H9 (cell line): ENCODE data around the gene GCNT2. TPM values are rescaled to one million over a fixed set of nuclear protein-coding genes. Genes with fewer than 3 reads are reported as not detected.

Experiments used
- DNase-seq: peaks from one replicate; pipeline ENCODE4 v3.0.0-alpha.2; 2017
- H2AFZ ChIP-seq: one replicate; pipeline ENCODE4 v1.6.1; 2013; ENCODE audit warnings: mild to moderate bottlenecking, low read length, control low read depth, moderate library complexity
- H2AK5ac ChIP-seq: 2 replicates; pipeline ENCODE4 v1.6.1; 2013; ENCODE audit warnings: low read length, control low read depth, mixed read lengths; ENCODE audit not compliant: insufficient read length
- H2BK120ac ChIP-seq: one replicate; pipeline ENCODE4 v1.6.1; 2013; ENCODE audit warnings: low read depth, mild to moderate bottlenecking, low read length, control low read depth, inconsistent platforms; ENCODE audit not compliant: poor library complexity, severe bottlenecking
- H2BK12ac ChIP-seq: 2 replicates; pipeline ENCODE4 v1.6.1; 2013; ENCODE audit warnings: low read length, control low read depth, mixed read lengths, low read depth; ENCODE audit not compliant: insufficient read length
- H2BK15ac ChIP-seq: 2 replicates; pipeline ENCODE4 v1.6.1; 2013; ENCODE audit warnings: low read depth, low read length, control low read depth
- H2BK20ac ChIP-seq: one replicate; pipeline ENCODE4 v1.6.1; 2013; ENCODE audit warnings: low read depth, mild to moderate bottlenecking, low read length, control low read depth, inconsistent platforms; ENCODE audit not compliant: poor library complexity, severe bottlenecking
- H2BK5ac ChIP-seq: 2 replicates; pipeline ENCODE4 v1.6.1; 2013; ENCODE audit warnings: low read length, control low read depth, mixed read lengths; ENCODE audit not compliant: insufficient read length
- H3K14ac ChIP-seq: 2 replicates; pipeline ENCODE4 v1.6.1; 2013; ENCODE audit warnings: low read length, control low read depth; ENCODE audit not compliant: insufficient read depth
- H3K18ac ChIP-seq: 2 replicates; pipeline ENCODE4 v1.6.1; 2013; ENCODE audit warnings: low read depth, mild to moderate bottlenecking, mixed read lengths, low read length, control low read depth; ENCODE audit not compliant: insufficient read length
- H3K23ac ChIP-seq: 2 replicates; pipeline ENCODE4 v1.6.1; 2013; ENCODE audit warnings: low read length, control low read depth, mixed read lengths, low read depth; ENCODE audit not compliant: insufficient read length
- H3K23me2 ChIP-seq: 2 replicates; pipeline ENCODE4 v1.6.1; 2013; ENCODE audit warnings: low read depth, mild to moderate bottlenecking, mixed read lengths, low read length, control low read depth; ENCODE audit not compliant: insufficient read length, poor library complexity, severe bottlenecking
- H3K27ac ChIP-seq: 2 replicates; pipeline ENCODE4 v1.5.1; 2013; ENCODE audit warnings: low read length, control low read depth, mixed read lengths, low read depth; ENCODE audit not compliant: insufficient read length
- H3K27me3 ChIP-seq: 2 replicates; pipeline ENCODE4 v1.6.1; 2013; ENCODE audit warnings: low read length, control low read depth, inconsistent platforms; ENCODE audit not compliant: insufficient read depth
- H3K4ac ChIP-seq: 2 replicates; pipeline ENCODE4 v1.6.1; 2013; ENCODE audit warnings: low read depth, mild to moderate bottlenecking, control low read depth, inconsistent platforms, low read length, moderate library complexity
- H3K4me1 ChIP-seq: 2 replicates; pipeline ENCODE4 v1.6.1; 2013; ENCODE audit warnings: low read length, control low read depth, inconsistent platforms; ENCODE audit not compliant: insufficient read depth
- H3K4me2 ChIP-seq: 2 replicates; pipeline ENCODE4 v1.6.1; 2013; ENCODE audit warnings: low read length, control low read depth, mixed read lengths; ENCODE audit not compliant: insufficient read length, insufficient read depth
- H3K56ac ChIP-seq: 2 replicates; pipeline ENCODE4 v1.6.1; 2013; ENCODE audit warnings: low read depth, mild to moderate bottlenecking, mixed read lengths, low read length, control low read depth; ENCODE audit not compliant: insufficient read length
- H3K79me1 ChIP-seq: 2 replicates; pipeline ENCODE4 v1.6.1; 2013; ENCODE audit warnings: low read depth, mild to moderate bottlenecking, moderate library complexity, low read length, control low read depth, inconsistent platforms; ENCODE audit not compliant: insufficient read depth, poor library complexity, severe bottlenecking
- H3K79me2 ChIP-seq: 2 replicates; pipeline ENCODE4 v1.6.1; 2013; ENCODE audit warnings: low read length, control low read depth, inconsistent platforms; ENCODE audit not compliant: insufficient read depth
- H3K9ac ChIP-seq: 2 replicates; pipeline ENCODE4 v1.6.1; 2013; ENCODE audit warnings: low read length, control low read depth, mixed read lengths; ENCODE audit not compliant: insufficient read length; ENCODE audit errors: extremely low read depth
- H3K9me3 ChIP-seq: one replicate; pipeline ENCODE4 v1.6.1; 2013; ENCODE audit warnings: low read depth, low read length, inconsistent platforms; ENCODE audit not compliant: control insufficient read depth
- H3T11ph ChIP-seq: one replicate; pipeline ENCODE4 v1.6.1; 2013; ENCODE audit warnings: mild to moderate bottlenecking, low read length, control low read depth, inconsistent platforms
- H4K20me1 ChIP-seq: one replicate; pipeline ENCODE4 v1.6.1; 2013; ENCODE audit not compliant: control insufficient read depth, insufficient read length, insufficient read depth
- H4K5ac ChIP-seq: 2 replicates; pipeline ENCODE4 v1.6.1; 2013; ENCODE audit warnings: low read depth, mild to moderate bottlenecking, mixed read lengths, low read length, control low read depth; ENCODE audit not compliant: insufficient read length
- H4K8ac ChIP-seq: replicated peaks from 2 replicates; pipeline ENCODE4 v1.6.1; 2013; ENCODE audit warnings: low read length, control low read depth, mixed read lengths, low read depth; ENCODE audit not compliant: insufficient read length
- H4K91ac ChIP-seq: 2 replicates; pipeline ENCODE4 v1.6.1; 2013; ENCODE audit warnings: low read depth, mild to moderate bottlenecking, moderate library complexity, mixed read lengths, low read length, control low read depth; ENCODE audit not compliant: insufficient read length
- H3K27ac Mint-ChIP-seq, 3 experiments: 2 replicates in 2 of 3; 3 replicates in 1 of 3; pipeline ENCODE4 v1.8.0; 2020 to 2021; ENCODE audit warnings: mixed read lengths in 3 of 3, mild to moderate bottlenecking in 1 of 3, moderate library complexity in 1 of 3
- H3K27me3 Mint-ChIP-seq: 2 replicates; pipeline ENCODE4 v1.8.0; 2021; ENCODE audit warnings: low read depth, mild to moderate bottlenecking, moderate library complexity, mixed read lengths
- H3K36me3 Mint-ChIP-seq, 3 experiments: 2 replicates in 2 of 3; 3 replicates in 1 of 3; pipeline ENCODE4 v1.8.0; 2020 to 2021; ENCODE audit warnings: low read depth in 3 of 3, mixed read lengths in 3 of 3; ENCODE audit not compliant: insufficient read depth in 1 of 3
- H3K4me1 Mint-ChIP-seq, 2 experiments: 2 replicates each; pipeline ENCODE4 v1.8.0; 2020; ENCODE audit warnings: mixed read lengths in 2 of 2
- H3K4me3 Mint-ChIP-seq, 2 experiments: 2 replicates in 1 of 2; 3 replicates in 1 of 2; pipeline ENCODE4 v1.8.0; 2020 to 2021; ENCODE audit warnings: mild to moderate bottlenecking in 2 of 2, mixed read lengths in 2 of 2, moderate library complexity in 1 of 2
- H3K9me3 Mint-ChIP-seq, 2 experiments: 2 replicates in 1 of 2; 3 replicates in 1 of 2; pipeline ENCODE4 v1.8.0; 2020; ENCODE audit warnings: mild to moderate bottlenecking in 2 of 2, mixed read lengths in 2 of 2, moderate library complexity in 1 of 2
- WGBS: extraction: QIAGEN DNeasy Blood & Tissue Kit; methylation state at CpG from one replicate; pipeline ENCODE4 v1.1.7; 2013; ENCODE audit warnings: missing lambda C conversion rate, low lambda C conversion rate, mixed read lengths; ENCODE audit not compliant: insufficient read length; ENCODE audit errors: extremely low coverage; 5-methylcytosine and 5-hydroxymethylcytosine counted together
- total RNA-seq: library from RNA; stranded (reverse); gene quantifications from 2 replicates; pipeline ENCODE4 v1.2.1, GENCODE V29; 2021
- TF ChIP-seq, protein P1 (sequence below): fragments of 200-600 bp; sonication (generic); conservative IDR thresholded peaks from 3 replicates; pipeline ENCODE4 v1.8.0; 2021; ENCODE audit warnings: antibody characterized with exemption, mild to moderate bottlenecking

GCNT2 gene
- total RNA-seq, 1 experiment from 2014 or later: 41.7 TPM

DNA sequence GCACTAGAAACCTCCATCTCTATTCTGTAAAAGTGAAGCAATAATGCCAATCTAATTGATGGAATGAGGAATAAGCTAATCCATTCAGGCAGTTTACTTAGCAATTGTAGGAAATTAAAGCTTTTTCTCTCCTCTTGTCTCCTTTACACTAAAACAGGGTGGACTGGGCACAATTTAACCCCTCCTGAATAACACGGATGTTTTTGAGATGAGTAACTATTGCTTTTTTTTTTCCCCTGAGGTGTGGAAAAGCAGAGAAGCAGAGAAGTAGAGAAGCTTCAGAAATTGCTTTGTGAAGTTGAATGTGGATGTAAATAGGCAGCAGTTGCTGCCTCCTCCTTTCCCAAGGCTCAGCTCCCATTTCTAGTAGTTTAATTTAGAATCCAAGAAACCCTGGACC, 40.0 kb upstream of the GCNT2 start:
- Histone ChIP-seq H2BK20ac (no peak overlapping the region), H3K4ac (no peak overlapping the region), H2BK5ac (no peak overlapping the region), H3K18ac (no peak overlapping the region), H3K4me1 (no peaks in the 10 kb centered on the region), H4K20me1 (no peaks in the 10 kb centered on the region), H4K91ac (no peak overlapping the region), H2BK120ac (no peak overlapping the region), H4K5ac (no peak overlapping the region), H3K14ac (no peak overlapping the region), H2AFZ (no peak overlapping the region), H3K27me3 (no peaks in the 10 kb centered on the region), H2AK5ac (no peak overlapping the region), H3K79me1 (no peaks in the 10 kb centered on the region), H3K23ac (no peak overlapping the region), H3K23me2 (no peaks in the 10 kb centered on the region), H3K79me2 (no peaks in the 10 kb centered on the region), H2BK15ac (no peak overlapping the region), H4K8ac (no peak overlapping the region), H3K4me2 (no peak overlapping the region), H3K27ac (no peak overlapping the region), H3K56ac (no peak overlapping the region), H3K9me3 (no peaks in the 10 kb centered on the region), H2BK12ac (no peak overlapping the region), H3T11ph (no peak overlapping the region), H3K9ac (no peak overlapping the region)
- H3K36me3 Mint-ChIP-seq: no peaks in the 10 kb centered on the region; a peak in 2 of 7 replicates
- DNase-seq: no peak
- no CpG with 5 or more reads among the region's 1 CpG for WGBS
- peaks cover 7 to 13% of the 10 kb centered on the region in 2 experiments for H3K4me1 Mint-ChIP-seq
- H3K27me3 Mint-ChIP-seq: peaks cover 5% of the 10 kb centered on the region
- no peak overlapping the region for H3K4me3 Mint-ChIP-seq
- H3K27ac Mint-ChIP-seq: no peak overlapping the region
- TF ChIP-seq, protein P1, sequence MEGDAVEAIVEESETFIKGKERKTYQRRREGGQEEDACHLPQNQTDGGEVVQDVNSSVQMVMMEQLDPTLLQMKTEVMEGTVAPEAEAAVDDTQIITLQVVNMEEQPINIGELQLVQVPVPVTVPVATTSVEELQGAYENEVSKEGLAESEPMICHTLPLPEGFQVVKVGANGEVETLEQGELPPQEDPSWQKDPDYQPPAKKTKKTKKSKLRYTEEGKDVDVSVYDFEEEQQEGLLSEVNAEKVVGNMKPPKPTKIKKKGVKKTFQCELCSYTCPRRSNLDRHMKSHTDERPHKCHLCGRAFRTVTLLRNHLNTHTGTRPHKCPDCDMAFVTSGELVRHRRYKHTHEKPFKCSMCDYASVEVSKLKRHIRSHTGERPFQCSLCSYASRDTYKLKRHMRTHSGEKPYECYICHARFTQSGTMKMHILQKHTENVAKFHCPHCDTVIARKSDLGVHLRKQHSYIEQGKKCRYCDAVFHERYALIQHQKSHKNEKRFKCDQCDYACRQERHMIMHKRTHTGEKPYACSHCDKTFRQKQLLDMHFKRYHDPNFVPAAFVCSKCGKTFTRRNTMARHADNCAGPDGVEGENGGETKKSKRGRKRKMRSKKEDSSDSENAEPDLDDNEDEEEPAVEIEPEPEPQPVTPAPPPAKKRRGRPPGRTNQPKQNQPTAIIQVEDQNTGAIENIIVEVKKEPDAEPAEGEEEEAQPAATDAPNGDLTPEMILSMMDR: no peak
- H3K9me3 Mint-ChIP-seq: peaks cover 4 to 9% of the 10 kb centered on the region in 2 experiments
